Caco-2 (cell line): Measurements from ENCODE around the gene RNF19B. TPM values are rescaled to one million over a fixed set of nuclear protein-coding genes. Genes with fewer than 3 reads are reported as not detected.

Experiments
- BruUV-seq: library from RNA; stranded (reverse); fragments of 400-500 nt; replicated peaks from 2 replicates; lab custom pipeline; 2021; lab: Mats Ljungman, UMichigan
- CTCF ChIA-PET: fragments of 300-600 bp; sonication (Branson Sonifier 250); formaldehyde crosslinking; loops from one replicate; lab custom pipeline; 2022; ENCODE audit warnings: antibody characterized with exemption; lab: Charles Lee
- POLR2A ChIA-PET: fragments of 300-600 bp; sonication (Branson Sonifier 250); formaldehyde crosslinking; loops from one replicate; lab custom pipeline; 2022; ENCODE audit warnings: antibody characterized with exemption; lab: Charles Lee
- DNase-seq, 2 experiments: peaks; one replicate each; pipeline versions ENCODE4 v3.0.0 to v3.0.0-alpha.2; 2020 to 2022
- H3K27me3 ChIP-seq: replicated peaks from 2 replicates; pipeline ENCODE4 v1.6.0; 2011; ENCODE audit warnings: low read length; ENCODE audit not compliant: control insufficient read depth, insufficient read depth
- H3K36me3 ChIP-seq: 2 replicates; pipeline ENCODE4 v1.5.1; 2011; ENCODE audit warnings: low read length; ENCODE audit not compliant: control insufficient read depth, insufficient read depth
- H3K4me1 ChIP-seq: fragments of 250-450 bp; sonication (Bioruptor Pico); 2 replicates; pipeline ENCODE4 v1.5.1; 2020; ENCODE audit warnings: mild to moderate bottlenecking
- H3K4me3 ChIP-seq: 2 replicates; pipeline ENCODE4 v1.5.1; 2011; ENCODE audit warnings: low read depth, mild to moderate bottlenecking, control low read depth, low read length
- H3K9me3 ChIP-seq: fragments of 250-450 bp; sonication (Bioruptor Pico); 2 replicates; pipeline ENCODE4 v1.5.1; 2020; ENCODE audit warnings: mild to moderate bottlenecking, moderate library complexity
- H3K27ac Mint-ChIP-seq: one replicate; pipeline ENCODE4 v1.8.0; 2022; ENCODE audit warnings: mixed read lengths; ENCODE audit not compliant: unreplicated experiment
- H3K27me3 Mint-ChIP-seq: one replicate; pipeline ENCODE4 v1.8.0; 2022; ENCODE audit warnings: mixed read lengths; ENCODE audit not compliant: insufficient read depth, unreplicated experiment
- H3K36me3 Mint-ChIP-seq: one replicate; pipeline ENCODE4 v1.8.0; 2022; ENCODE audit warnings: mild to moderate bottlenecking, mixed read lengths; ENCODE audit not compliant: insufficient read depth, unreplicated experiment
- H3K4me1 Mint-ChIP-seq: one replicate; pipeline ENCODE4 v1.8.0; 2022; ENCODE audit warnings: low read depth, mixed read lengths; ENCODE audit not compliant: unreplicated experiment
- H3K4me3 Mint-ChIP-seq: one replicate; pipeline ENCODE4 v1.8.0; 2022; ENCODE audit warnings: mild to moderate bottlenecking, moderate library complexity, mixed read lengths; ENCODE audit not compliant: unreplicated experiment
- H3K9me3 Mint-ChIP-seq: one replicate; pipeline ENCODE4 v1.8.0; 2022; ENCODE audit warnings: mixed read lengths; ENCODE audit not compliant: unreplicated experiment
- CTCF ChIP-seq, 2 experiments: fragments of 200-600 bp in 1 of 2; IDR thresholded peaks; 1 replicate in 1 of 2; 2 replicates in 1 of 2; pipeline versions ENCODE4 v1.5.1 to v1.8.0; 2011 to 2022; ENCODE audit warnings: antibody characterized with exemption in 1 of 2, control low read depth in 1 of 2, inconsistent platforms in 1 of 2, low read depth in 1 of 2, low read length in 1 of 2, mild to moderate bottlenecking in 1 of 2, moderate library complexity in 1 of 2; ENCODE audit not compliant: insufficient read depth in 1 of 2, severe bottlenecking in 1 of 2, unreplicated experiment in 1 of 2
- intact Hi-C: fragments of 100-400 bp; cut with micrococcal nuclease; formaldehyde crosslinking; loops from one replicate; pipeline ENCODE4 v1.10.0; 2022; ENCODE audit not compliant: unreplicated experiment
- total RNA-seq: library from RNA; stranded (reverse); gene quantifications from 2 replicates; pipeline ENCODE4 v1.2.3, GENCODE V29; 2022

RNF19B gene
- total RNA-seq, 1 experiment from 2014 or later, result 14.5 TPM

DNA sequence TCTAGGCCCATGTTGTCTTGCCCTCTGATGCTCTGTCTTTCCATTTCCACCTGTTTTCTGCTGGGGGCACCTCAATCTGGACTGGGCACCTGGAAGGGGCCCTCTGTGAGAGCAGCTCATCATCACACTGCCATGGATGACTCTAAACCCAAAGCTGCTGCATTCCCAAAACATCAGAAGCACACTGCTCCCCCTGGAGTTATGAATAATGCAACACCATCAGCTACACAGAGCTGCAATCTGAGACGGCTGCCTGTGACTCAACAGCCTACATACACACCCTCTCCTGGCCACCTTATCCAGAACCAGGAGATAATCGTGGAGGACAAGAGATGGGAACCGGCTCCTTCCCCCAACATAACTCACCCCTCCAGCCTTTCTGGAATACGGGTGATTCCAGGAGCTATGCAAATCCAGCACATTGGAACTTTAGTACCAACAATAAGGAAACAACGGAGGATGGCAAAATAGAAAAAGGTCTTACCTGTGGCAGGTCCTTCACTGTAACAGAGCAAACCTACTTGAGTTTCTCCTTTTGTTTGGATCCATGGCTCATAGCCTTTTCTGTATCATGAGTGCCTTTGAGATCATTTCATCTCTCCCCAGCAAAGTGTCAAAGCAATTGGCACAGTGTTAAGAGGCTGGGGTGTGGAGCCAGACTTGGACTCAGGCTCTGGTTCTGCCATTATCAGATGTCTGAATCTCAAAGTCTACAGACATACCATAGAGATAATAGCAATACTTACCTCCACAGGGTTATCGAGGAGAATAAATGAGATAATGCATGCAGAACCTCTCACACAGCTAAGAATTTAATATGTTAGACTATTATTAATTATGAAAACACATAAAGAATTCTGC is 42.8 kb upstream of the RNF19B start:
- H3K36me3 Mint-ChIP-seq, result peaks cover 46% of the 10 kb centered on the region
- Histone ChIP-seq H3K36me3 (no peaks in the 10 kb centered on the region), H3K9me3 (no peaks in the 10 kb centered on the region), H3K4me1 (peaks cover 49% of the 10 kb centered on the region), H3K27me3 (no peaks in the 10 kb centered on the region), H3K4me3 (no peak overlapping the region)
- peaks cover 37% of the 10 kb centered on the region for H3K4me1 Mint-ChIP-seq
- CTCF ChIA-PET, result interaction anchor here (0.6 to 1.6 kb wide), 8 partner anchors 9 to 487 kb away, joined by 3 to 8 read pairs (median 5); partner anchors contain the start of gene AZIN2
- no peaks in the 10 kb centered on the region for H3K9me3 Mint-ChIP-seq
- H3K27ac Mint-ChIP-seq, result peak overlapping the region; percentile 83
- BruUV-seq, result no TSS peak
- no peaks in the 10 kb centered on the region for H3K27me3 Mint-ChIP-seq
- peak overlapping the region; percentile 30 for H3K4me3 Mint-ChIP-seq
- POLR2A ChIA-PET, result interaction anchor here (0.6 kb wide), 1 partner anchor 192 kb away, joined by 7 read pairs; no protein-coding TSS in a partner anchor
- intact Hi-C loops, result loop anchor here (1.0 to 5.0 kb wide), 4 partner anchors 15 to 75 kb away; partner anchors contain the start of gene RNF19B
- peak in 1 of 2 experiments; percentile 26 for TF ChIP-seq CTCF (IDR thresholded peaks at IDR 0.05; ENCODE audit: insufficient read depth in 1 of 2, low read depth in 1 of 2, low read length in 1 of 2, severe bottlenecking in 1 of 2, unreplicated experiment in 1 of 2)
- DNase-seq, result peak; percentile 53 to 62

- intact Hi-C loops, result loop anchor here (2.0 to 5.0 kb wide), 3 partner anchors 17 to 73 kb away; no protein-coding TSS in a partner anchor
- H3K9me3 ChIP-seq, result no peaks in the 10 kb centered on the region
- TF ChIP-seq CTCF (IDR thresholded peaks at IDR 0.05; ENCODE audit: insufficient read depth in 1 of 2, low read depth in 1 of 2, low read length in 1 of 2, severe bottlenecking in 1 of 2, unreplicated experiment in 1 of 2), result no peak
- H3K4me1 ChIP-seq, result peaks cover 49% of the 10 kb centered on the region
- Mint-ChIP-seq H3K36me3 (peaks cover 43% of the 10 kb centered on the region), H3K9me3 (no peaks in the 10 kb centered on the region), H3K4me3 (no peak overlapping the region), H3K4me1 (peaks cover 39% of the 10 kb centered on the region), H3K27ac (peak overlapping the region; percentile 83), H3K27me3 (no peaks in the 10 kb centered on the region)
- H3K27me3 ChIP-seq, result no peaks in the 10 kb centered on the region
- DNase-seq, result peak in 1 of 2 experiments; percentile 25
- ChIA-PET CTCF (interaction anchor here (0.6 to 1.6 kb wide), 6 partner anchors 9 to 204 kb away, joined by 3 to 7 read pairs (median 4); no protein-coding TSS in a partner anchor), POLR2A (interaction anchor here (1.2 kb wide), 1 partner anchor 13 kb away, joined by 3 read pairs; no protein-coding TSS in a partner anchor)
- no peaks in the 10 kb centered on the region for H3K36me3 ChIP-seq
- H3K4me3 ChIP-seq, result no peak overlapping the region
- BruUV-seq, result no TSS peak
These were observed 41.3 kb upstream of the RNF19B start for GRCh38 chr1:33005838-33006421.
